NK-92 treated with Interleukin-12 subunit alpha and Interleukin-12 subunit beta, amount 100 ng/mL, for 24 hours (cell line): Measurements from ENCODE around the gene DBP.
"Not testable (repeated sequence)": the region's sequence is repeated elsewhere in the genome, so short reads cannot be mapped to it uniquely, and the experiment has no call there.

Source experiments
- DNase-seq: peaks from one replicate; lab custom pipeline; 2025; lab: John Stamatoyannopoulos, UW

Gene DBP

DNA sequence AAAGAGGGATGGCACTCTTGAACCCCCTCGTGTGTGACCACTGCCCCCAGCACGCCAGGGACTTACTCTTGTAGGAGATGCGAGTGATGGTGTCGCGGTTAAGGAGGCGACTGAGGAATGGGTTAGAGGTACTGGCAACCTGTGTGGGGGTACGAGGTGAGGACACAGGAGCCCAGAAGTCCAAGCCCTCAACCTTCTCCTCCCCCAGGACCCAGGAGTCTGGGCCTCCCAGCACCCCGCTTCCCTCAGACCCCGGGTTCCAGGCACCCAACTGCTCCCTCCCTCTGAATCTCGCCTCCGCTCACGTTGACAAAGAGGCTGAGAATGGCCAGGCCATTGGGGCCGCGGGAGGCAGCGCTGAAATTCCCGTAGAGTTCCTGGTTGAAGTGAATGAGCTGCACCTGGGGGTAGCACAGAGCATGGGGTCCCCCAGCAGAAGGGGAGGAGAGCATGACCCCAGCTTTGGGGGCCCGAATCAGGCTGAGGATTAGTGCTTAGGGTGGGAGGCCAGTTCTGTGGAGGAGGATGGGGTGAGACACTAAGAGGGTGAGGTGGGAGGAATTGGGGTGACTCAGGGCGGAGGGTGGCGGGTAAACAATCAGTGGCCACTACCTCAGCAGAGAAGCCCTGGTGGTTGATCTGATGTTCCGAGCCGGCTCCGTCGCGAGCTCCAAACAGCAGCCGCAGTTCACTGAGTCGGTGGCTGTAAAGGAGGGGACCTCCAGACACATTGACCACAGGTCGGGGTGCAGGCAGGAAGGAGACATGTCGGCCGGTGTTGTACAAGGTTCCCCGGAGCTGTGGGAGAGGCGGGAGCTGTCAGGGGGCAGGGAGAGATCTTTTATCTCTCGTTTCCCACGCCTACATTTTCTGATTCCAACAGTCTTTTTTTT lies 2.5 kb upstream of the DBP start:
- DNase-seq = no peak

DNA sequence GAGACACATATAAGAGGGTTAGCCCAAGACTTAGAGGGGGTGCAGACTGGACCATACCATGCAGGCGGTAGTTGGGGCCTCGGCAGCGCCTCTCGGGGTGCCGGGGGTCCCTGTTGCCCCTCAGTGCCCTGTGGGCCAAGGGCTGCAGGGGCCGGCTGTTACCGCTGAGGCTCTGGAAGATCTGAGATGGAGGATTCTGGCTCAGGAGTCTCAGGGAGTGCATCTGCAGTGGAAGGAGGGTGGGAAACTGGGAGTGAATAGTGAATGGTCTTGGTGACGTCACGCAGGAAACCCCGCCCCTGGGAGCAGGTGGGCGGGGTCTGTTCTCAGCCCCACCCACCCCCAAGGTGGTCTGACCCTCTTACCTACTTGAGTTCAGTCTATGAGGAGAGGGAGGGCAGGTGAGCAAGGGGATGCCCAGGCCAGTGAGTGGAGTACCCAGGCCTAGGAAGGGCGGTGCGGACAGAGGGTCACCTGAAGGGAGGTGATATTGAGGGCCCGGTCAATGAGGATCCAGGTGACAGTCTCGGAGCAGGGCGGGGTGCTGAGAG lies 1.7 kb upstream of the DBP start:
- DNase-seq = no peak

DNA sequence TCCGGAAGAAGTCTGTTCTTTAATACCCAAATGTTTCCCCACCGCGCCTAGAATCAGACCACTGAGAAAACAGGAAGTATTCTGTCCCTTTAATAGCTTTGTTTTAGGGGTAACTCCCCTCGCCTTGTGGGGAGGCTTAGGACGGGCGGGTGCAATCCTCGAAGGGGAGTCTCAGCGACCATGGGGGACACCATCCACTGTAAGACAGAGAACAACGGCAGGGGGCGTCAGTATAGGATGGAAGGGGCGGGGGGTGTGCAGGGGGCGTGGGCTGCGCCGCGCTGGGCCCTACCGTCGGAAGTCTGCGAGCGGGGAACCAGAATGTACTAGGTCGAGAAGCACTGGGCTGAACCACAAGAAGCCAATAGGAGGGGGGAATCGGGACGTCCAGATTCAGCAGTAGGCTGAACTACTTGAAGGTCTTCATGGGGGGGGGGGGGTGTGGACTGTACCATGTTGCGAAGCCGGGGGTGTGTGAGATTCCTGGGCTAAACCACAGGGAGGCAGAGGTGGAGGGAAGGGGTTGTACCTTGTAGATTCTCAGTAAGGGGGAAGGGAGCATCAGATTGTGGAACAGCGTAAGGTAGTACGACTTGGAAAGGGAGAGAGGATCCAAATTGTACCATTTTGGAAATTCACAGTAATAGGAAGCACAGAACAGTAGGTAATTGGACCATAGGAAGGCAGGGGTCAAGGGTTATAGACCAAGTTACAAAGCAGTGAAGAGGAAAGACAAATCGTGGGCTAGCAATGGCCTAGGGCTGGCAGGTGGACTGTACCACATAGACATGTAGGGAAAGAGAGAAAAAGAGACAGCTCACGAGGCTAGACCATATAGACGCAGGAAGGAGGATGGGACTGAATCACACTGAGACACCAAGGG lies 1.0 kb upstream of the DBP start:
- DNase-seq = peak; percentile 57

DNA sequence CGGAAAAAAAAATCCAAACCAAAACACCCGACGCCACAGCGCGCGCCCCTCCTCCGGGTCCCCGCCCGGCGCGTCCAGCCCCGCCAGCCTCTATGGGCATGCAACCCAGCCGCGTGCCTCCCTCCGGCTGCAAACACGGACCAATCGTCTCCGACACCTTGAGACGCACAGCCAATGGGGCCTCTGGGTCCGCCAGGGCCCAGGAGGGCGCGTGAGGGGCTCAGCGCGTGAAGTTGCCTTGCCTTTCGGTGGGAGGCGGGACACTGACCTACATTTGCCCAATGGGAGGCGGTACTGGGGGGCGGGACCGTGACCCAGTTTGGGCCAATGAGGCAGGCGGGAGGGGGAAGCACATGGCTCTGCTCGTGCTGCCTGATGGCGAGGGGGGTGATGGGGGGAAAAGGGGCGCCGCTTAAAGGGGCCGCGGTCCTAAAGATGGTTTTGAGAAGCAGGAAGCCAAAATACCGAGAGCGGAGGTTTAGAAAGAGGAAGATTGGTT lies 319 bp upstream of the DBP start:
- DNase-seq = peak; percentile 92

DNA sequence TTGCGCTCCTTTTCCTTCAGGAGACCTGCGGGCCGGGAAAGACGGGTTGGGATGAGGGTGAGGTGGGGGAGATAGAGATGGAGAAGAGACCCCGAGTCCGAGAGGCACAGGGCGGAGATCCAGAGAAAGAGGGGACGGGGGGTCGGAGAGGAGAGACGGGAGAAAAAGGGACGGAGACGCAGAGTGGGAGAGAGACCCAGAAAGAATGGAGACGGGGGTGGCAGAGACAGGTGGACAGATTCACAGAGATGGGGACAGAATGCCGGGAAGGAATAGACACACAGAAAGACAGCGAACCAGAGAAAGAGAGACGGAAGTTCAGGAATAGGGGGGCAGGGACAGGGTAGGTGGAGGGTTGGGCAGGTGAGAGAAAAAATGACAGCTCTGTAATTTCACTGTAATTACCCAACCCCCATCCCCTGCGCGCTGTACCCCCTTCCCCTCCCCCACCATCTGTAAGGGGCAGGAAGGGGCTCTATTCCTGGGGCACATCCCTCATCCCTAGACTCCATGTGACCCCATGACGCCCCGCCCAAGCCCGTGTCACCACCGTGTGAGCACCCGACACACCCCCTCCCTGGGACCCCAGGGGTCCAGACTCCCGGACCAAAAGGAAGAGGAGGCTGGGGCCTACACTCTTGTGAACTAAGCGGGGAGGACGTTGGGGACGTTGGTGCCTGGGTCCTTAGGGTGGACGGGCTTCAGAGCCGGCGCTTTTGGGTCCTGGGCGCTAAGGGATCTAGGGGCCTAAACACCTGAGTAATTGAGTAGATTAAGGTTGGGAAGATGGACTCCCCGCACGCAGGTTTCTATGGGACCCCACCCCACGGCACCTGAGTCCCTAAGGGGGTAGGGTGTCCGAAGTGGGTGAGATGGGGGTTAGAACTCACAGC lies 967 bp downstream of the DBP start:
- no peak for DNase-seq

DNA sequence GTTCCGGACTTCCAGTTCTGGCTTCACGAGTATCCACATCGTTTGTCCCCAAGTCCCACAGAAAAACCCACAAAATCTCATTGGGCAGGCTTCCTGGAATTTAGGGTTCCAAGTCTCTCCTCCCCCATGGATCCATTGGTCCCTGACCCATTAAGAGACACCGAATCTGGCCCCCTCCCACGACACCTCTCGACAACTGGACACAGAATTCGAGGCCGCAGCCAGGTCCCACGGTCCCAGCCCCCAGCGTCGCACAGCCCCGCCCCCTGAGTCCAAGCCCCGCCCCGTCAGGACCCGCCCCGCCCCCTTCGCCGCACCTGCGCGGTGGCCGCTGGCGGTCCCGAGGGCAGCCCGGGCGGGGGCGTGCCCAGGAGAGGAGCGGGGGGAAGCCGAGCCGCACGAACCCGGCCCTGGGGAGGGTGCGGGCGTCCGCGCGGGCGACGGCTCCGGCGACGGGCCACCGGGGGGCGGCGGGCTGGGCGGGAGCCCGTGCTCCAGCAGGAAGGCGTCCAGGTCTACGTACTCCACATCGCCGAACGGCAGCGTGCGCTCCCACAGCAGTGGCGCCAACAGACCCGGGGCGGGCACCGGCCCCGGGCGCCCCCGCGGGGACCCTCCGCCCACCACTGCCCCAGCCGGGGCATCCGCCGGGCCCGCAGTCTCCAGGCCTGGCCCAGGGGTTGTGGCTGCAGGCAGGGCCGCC lies 1.8 kb downstream of the DBP start:
- DNase-seq = peak; percentile 41

DNA sequence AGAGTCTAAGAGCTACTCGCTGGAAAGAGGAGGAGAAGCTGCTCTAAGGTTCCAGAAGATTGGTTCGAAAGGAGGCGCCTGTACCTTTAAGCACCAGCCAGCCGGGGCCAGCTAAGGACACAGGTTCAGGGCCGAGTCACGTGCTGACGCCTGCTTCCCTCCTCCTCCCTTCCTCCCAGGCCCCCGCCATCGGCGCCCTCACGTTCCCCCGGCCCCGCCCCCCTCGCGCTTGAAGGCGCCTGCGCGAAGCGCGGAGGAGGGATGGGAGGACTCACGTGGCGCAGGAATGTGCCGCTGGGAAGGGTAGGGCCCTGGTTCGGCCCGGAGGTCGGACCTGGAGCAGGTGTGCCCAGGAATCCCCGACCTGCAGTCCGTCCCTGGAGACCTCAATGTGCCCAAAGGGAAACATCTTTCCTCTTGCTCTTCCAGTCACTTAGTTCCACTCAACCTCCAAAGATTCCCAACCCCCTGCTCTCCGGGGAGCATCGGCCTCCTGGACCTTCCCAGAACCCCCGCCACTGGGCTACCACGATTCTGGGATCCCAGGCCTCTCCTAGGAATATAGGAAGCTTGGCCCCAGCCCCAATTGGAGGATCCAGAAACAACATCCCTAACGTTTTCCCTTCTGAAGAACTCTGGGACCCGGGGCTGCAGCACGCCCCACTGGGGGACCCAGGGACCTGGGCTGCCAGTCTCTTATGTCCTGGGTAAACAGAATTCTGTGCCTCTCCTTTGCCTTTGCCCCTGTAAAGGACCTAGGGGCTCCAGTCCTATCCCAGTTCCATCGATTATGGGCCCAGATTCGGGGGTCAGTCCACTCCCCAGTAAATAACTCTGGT lies 2.5 kb downstream of the DBP start:
- peak; percentile 77 for DNase-seq

DNA sequence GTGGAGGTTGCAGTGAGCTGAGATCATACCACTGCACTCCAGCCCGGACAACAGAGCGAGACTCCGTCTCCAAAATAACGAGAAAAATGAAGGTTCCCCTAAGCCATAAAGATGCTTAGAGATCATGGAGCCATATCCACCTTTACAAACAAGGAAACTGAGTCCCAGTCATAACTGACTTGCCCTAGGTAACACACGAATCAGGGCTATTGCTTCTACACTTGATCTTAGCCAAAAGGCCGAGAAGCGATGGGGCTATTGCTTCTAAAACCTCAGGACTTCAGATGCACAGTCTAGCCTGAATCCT lies 3.2 kb downstream of the DBP start:
- no peak for DNase-seq

DNA sequence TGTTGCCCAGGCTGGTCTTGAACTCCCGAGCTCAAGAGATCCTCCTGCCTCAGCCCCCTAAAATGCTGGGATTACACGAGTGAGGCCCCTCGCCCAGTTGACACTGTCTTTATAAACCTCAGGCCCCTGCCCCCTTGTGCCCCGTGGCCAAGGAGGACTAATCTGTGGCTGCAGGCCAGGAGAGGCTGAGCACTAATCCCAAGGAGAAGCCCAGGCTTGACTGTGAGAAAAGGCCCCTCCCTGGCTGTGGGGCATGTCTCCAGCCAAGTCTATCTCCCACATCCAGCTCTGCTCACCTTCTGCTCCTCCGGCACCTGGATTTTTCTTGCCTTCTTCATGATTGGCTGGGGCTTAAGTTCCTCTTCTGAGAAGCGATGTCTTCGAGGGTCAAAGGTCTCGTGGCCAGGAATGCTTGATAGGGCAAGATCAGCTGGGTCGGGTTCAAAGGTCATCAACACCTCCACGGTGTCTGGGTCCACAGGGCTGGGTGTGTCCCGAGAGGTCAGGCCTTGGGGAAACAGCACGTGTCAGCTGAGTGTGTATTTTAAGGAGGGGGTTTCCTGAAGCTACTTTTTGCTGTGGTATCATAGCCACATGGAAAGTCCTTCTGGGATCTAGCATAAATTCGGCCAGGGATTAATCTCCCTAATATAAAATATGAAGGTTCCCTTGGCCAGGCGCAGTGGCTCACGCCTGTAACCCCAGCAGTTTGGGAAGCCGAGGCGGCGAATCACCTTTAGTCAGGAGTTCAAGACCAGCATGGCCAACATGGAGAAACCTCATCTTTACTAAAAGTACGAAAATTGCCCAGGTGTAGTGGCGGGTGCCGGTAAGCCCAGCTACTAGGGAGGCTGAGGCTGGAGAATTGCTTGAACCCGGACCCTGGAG lies 3.8 kb downstream of the DBP start:
- DNase-seq = no peak

DNA sequence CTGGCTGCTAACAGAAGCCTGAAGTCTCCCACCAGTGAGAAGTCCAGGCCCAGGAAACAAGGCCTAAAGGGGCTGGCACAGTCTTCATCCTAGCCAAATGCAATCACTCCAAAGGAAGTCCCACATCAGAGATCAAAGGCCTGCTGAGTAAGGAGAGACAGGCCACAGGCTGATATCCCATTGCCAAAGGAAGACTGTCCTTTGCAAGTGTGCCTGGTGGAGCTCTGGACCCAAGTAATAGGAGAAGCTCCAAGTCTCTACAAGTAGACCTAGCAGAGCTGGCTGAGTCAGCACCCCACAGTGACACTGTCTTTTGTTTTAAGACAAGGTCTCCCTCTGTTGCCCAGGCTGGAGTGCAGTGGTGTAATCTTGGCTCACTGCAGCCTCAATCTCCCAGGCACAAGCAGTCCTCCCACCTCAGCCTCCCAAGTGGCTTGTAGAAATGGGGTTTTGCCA lies 4.5 kb downstream of the DBP start:
- no peak for DNase-seq

DNA sequence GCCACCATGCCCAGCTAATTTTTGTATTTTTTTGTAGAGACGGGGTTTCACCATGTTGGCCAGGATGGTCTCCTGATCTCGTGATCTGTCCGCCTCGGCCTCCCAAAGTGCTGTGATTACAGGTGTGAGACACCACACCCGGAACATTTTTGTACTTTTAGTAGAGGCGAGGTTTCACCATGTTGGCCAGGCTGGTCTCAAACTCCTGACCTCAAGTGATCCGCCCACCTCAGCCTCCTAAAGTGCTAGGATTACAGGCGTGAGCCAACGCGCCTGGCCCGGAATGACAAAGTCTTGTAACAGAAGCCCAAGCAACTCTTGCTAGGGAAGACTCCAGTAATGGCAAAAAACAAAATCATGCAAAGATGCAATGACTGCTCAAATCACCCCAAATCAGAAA lies 4.9 kb downstream of the DBP start:
- DNase-seq = not testable (repeated sequence)

DNA sequence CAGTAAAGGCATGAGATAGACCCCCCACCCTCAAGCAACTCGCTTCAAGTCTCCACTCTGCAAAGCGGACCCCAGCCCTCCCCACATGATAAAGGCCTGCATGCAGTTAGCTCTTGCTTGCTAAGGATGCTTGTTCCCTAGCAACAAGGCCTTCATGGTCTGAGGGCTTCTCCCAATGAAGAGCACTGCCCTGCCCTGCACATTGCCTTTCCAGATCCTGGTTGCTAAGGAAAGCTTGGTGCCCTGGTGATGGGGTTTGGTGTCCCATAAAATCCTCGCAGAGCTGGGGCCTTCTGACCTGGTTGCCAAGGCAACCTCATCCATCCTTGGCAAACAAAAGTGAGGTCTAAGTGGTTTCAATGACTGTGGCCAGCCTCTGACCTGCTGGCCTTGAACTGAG lies 6.0 kb downstream of the DBP start:
- DNase-seq = no peak

DNA sequence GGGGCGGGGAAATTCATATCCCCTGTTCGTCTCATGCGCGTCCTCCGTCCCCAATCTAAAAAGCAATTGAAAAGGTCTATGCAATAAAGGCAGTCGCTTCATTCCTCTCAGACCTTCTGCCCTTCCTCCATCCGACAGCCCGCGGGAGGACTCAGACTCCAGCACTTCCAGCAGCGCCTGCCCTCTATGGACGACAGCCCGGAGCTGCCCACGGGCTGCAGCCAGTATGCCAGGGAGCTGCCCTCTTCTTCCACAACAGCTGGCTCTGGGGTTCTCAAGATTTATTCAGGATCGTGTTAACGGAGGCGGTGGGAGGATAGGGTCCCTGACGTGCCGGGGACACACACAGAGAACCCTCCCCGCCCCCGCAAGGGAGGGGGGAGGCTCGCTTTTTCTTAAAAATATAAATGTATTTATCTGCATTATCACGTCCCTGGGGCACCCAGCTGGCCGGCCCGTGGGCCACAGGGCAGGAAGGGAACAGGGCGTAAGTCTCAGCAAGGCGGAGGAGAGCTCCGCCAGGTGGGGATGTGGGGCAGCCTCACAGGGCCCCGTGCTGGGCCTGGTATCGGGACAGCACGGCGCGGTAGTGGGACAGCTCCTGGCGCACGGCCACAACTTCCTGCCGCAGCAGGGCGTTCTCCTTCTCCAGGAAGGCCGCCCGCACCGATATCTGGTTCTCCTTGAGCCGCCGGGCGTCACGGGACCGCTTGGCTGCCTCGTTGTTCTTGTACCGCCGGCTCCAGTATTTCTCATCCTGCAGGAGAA lies 6.7 kb downstream of the DBP start:
- DNase-seq = no peak

DNA sequence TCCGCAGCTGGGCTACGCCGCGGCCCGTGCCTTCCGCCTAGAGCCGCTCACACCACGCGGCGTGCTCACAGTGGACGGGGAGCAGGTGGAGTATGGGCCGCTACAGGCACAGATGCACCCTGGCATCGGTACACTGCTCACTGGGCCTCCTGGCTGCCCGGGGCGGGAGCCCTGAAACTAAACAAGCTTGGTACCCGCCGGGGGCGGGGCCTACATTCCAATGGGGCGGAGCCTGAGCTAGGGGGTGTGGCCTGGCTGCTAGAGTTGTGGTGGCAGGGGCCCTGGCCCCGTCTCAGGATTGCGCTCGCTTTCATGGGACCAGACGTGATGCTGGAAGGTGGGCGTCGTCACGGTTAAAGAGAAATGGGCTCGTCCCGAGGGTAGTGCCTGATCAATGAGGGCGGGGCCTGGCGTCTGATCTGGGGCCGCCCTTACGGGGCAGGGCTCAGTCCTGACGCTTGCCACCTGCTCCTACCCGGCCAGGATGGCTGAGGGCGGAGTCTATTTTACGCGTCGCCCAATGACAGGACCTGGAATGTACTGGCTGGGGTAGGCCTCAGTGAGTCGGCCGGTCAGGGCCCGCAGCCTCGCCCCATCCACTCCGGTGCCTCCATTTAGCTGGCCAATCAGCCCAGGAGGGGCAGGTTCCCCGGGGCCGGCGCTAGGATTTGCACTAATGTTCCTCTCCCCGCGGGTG lies 7.4 kb downstream of the DBP start:
- no peak for DNase-seq

DNA sequence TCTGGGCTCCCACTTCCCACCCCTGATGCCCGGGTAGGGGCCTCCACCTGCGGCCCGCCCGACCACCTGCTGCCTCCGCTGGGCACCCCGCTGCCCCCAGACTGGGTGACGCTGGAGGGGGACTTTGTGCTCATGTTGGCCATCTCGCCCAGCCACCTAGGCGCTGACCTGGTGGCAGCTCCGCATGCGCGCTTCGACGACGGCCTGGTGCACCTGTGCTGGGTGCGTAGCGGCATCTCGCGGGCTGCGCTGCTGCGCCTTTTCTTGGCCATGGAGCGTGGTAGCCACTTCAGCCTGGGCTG lies 7.9 kb downstream of the DBP start:
- no peak for DNase-seq

DNA sequence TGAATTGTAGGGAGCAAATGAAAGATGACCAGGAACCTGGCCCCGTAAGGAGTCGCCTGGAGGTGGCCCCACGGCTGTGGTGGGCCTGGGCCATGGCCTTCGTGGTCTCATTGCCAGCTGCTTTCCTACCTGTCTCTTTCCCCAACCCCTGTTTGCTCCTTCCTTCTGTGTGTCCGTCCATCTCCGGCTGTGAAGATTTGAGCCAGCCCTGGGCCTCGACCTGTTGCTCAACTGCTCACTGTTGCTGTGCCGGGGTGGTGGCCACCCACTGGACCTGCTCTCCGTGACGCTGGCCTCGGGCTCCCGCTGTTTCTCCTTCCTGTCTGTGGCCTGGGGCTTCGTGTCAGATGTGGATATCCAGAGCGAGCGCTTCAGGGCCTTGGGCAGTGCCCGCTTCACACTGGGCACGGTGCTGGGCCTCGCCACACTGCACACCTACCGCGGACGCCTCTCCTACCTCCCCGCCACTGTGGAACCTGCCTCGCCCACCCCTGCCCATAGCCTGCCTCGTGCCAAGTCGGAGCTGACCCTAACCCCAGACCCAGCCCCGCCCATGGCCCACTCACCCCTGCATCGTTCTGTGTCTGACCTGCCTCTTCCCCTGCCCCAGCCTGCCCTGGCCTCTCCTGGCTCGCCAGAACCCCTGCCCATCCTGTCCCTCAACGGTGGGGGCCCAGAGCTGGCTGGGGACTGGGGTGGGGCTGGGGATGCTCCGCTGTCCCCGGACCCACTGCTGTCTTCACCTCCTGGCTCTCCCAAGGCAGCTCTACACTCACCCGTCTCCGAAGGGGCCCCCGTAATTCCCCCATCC lies 8.5 kb downstream of the DBP start:
- no peak for DNase-seq

DNA sequence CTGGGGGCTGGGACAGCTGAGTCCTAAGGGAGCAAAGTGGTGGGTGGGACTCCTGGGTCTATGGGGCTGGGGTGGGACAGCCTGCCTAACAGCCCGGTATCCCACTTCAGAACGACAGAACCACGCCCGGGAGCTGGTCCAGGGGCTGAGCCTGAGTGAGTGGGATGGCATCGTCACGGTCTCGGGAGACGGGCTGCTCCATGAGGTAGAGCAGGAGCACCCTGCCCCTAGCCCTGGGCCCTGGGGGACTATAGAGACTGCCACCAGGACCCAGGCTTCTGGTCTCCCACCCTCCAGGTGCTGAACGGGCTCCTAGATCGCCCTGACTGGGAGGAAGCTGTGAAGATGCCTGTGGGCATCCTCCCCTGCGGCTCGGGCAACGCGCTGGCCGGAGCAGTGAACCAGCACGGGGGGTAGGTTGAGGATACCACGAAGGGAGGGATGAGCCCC lies 9.3 kb downstream of the DBP start:
- DNase-seq = no peak
